ENCODE measurements around the gene PAIP1.

DNA sequence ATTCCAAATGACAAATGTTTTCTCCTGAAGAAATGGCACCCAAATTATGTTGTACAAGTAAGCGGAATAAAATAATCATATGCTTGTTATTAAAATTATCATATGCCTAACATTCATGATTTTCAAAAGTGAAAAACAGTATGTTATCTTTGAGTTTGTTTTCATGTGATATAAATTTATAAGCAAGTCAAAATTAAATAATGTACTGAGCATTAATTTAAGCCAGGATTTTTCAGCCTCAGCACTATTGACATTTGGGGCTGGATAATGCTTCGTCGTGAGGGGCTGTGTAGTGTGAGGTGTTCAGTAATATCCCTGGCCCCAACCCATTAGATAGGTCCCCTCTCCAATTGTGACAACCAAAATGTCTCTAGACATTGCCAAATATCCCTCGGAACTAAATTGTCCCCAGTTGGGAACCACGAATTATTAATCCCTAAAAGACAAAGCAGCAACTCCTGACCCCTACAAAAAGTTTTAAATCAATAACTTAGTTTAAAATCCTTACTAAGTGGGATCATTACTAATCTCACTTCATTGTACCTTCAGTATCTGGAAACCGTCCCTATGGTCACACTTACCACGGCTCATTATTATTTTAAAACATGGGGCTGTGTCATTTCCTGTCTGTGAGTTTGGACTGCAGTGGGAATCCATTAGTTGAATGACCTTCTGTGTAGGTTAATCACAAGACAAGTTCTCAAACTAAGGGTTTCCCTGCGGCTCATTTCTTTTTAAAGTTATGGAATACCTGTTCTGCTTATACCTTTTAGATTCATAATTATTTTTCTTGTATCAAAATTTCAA, 44.8 kb upstream of the PAIP1 start:
- TF ChIP-seq, protein P1, sequence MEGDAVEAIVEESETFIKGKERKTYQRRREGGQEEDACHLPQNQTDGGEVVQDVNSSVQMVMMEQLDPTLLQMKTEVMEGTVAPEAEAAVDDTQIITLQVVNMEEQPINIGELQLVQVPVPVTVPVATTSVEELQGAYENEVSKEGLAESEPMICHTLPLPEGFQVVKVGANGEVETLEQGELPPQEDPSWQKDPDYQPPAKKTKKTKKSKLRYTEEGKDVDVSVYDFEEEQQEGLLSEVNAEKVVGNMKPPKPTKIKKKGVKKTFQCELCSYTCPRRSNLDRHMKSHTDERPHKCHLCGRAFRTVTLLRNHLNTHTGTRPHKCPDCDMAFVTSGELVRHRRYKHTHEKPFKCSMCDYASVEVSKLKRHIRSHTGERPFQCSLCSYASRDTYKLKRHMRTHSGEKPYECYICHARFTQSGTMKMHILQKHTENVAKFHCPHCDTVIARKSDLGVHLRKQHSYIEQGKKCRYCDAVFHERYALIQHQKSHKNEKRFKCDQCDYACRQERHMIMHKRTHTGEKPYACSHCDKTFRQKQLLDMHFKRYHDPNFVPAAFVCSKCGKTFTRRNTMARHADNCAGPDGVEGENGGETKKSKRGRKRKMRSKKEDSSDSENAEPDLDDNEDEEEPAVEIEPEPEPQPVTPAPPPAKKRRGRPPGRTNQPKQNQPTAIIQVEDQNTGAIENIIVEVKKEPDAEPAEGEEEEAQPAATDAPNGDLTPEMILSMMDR (IDR thresholded peaks at IDR 0.05), result no peak
- TF ChIP-seq EZH2 (IDR thresholded peaks at IDR 0.05), result no peak
- no peak for TF ChIP-seq EZH2phosphoT487 (IDR thresholded peaks at IDR 0.05)
